H9 (cell line): ENCODE data around the gene IRS2. TPM values are rescaled to one million over a fixed set of nuclear protein-coding genes. Genes with fewer than 3 reads are reported as not detected.

ENCODE experiments used
- DNase-seq: peaks from one replicate; pipeline ENCODE4 v3.0.0-alpha.2; 2017
- H2AFZ ChIP-seq: one replicate; pipeline ENCODE4 v1.6.1; 2013; ENCODE audit warnings: mild to moderate bottlenecking, low read length, control low read depth, moderate library complexity
- H2AK5ac ChIP-seq: 2 replicates; pipeline ENCODE4 v1.6.1; 2013; ENCODE audit warnings: low read length, control low read depth, mixed read lengths; ENCODE audit not compliant: insufficient read length
- H2BK120ac ChIP-seq: one replicate; pipeline ENCODE4 v1.6.1; 2013; ENCODE audit warnings: low read depth, mild to moderate bottlenecking, low read length, control low read depth, inconsistent platforms; ENCODE audit not compliant: poor library complexity, severe bottlenecking
- H2BK12ac ChIP-seq: 2 replicates; pipeline ENCODE4 v1.6.1; 2013; ENCODE audit warnings: low read length, control low read depth, mixed read lengths, low read depth; ENCODE audit not compliant: insufficient read length
- H2BK15ac ChIP-seq: 2 replicates; pipeline ENCODE4 v1.6.1; 2013; ENCODE audit warnings: low read depth, low read length, control low read depth
- H2BK20ac ChIP-seq: one replicate; pipeline ENCODE4 v1.6.1; 2013; ENCODE audit warnings: low read depth, mild to moderate bottlenecking, low read length, control low read depth, inconsistent platforms; ENCODE audit not compliant: poor library complexity, severe bottlenecking
- H2BK5ac ChIP-seq: 2 replicates; pipeline ENCODE4 v1.6.1; 2013; ENCODE audit warnings: low read length, control low read depth, mixed read lengths; ENCODE audit not compliant: insufficient read length
- H3K14ac ChIP-seq: 2 replicates; pipeline ENCODE4 v1.6.1; 2013; ENCODE audit warnings: low read length, control low read depth; ENCODE audit not compliant: insufficient read depth
- H3K18ac ChIP-seq: 2 replicates; pipeline ENCODE4 v1.6.1; 2013; ENCODE audit warnings: low read depth, mild to moderate bottlenecking, mixed read lengths, low read length, control low read depth; ENCODE audit not compliant: insufficient read length
- H3K23ac ChIP-seq: 2 replicates; pipeline ENCODE4 v1.6.1; 2013; ENCODE audit warnings: low read length, control low read depth, mixed read lengths, low read depth; ENCODE audit not compliant: insufficient read length
- H3K23me2 ChIP-seq: 2 replicates; pipeline ENCODE4 v1.6.1; 2013; ENCODE audit warnings: low read depth, mild to moderate bottlenecking, mixed read lengths, low read length, control low read depth; ENCODE audit not compliant: insufficient read length, poor library complexity, severe bottlenecking
- H3K27ac ChIP-seq: 2 replicates; pipeline ENCODE4 v1.5.1; 2013; ENCODE audit warnings: low read length, control low read depth, mixed read lengths, low read depth; ENCODE audit not compliant: insufficient read length
- H3K27me3 ChIP-seq: 2 replicates; pipeline ENCODE4 v1.6.1; 2013; ENCODE audit warnings: low read length, control low read depth, inconsistent platforms; ENCODE audit not compliant: insufficient read depth
- H3K4ac ChIP-seq: 2 replicates; pipeline ENCODE4 v1.6.1; 2013; ENCODE audit warnings: low read depth, mild to moderate bottlenecking, control low read depth, inconsistent platforms, low read length, moderate library complexity
- H3K4me1 ChIP-seq: 2 replicates; pipeline ENCODE4 v1.6.1; 2013; ENCODE audit warnings: low read length, control low read depth, inconsistent platforms; ENCODE audit not compliant: insufficient read depth
- H3K4me2 ChIP-seq: 2 replicates; pipeline ENCODE4 v1.6.1; 2013; ENCODE audit warnings: low read length, control low read depth, mixed read lengths; ENCODE audit not compliant: insufficient read length, insufficient read depth
- H3K56ac ChIP-seq: 2 replicates; pipeline ENCODE4 v1.6.1; 2013; ENCODE audit warnings: low read depth, mild to moderate bottlenecking, mixed read lengths, low read length, control low read depth; ENCODE audit not compliant: insufficient read length
- H3K79me1 ChIP-seq: 2 replicates; pipeline ENCODE4 v1.6.1; 2013; ENCODE audit warnings: low read depth, mild to moderate bottlenecking, moderate library complexity, low read length, control low read depth, inconsistent platforms; ENCODE audit not compliant: insufficient read depth, poor library complexity, severe bottlenecking
- H3K79me2 ChIP-seq: 2 replicates; pipeline ENCODE4 v1.6.1; 2013; ENCODE audit warnings: low read length, control low read depth, inconsistent platforms; ENCODE audit not compliant: insufficient read depth
- H3K9ac ChIP-seq: 2 replicates; pipeline ENCODE4 v1.6.1; 2013; ENCODE audit warnings: low read length, control low read depth, mixed read lengths; ENCODE audit not compliant: insufficient read length; ENCODE audit errors: extremely low read depth
- H3K9me3 ChIP-seq: one replicate; pipeline ENCODE4 v1.6.1; 2013; ENCODE audit warnings: low read depth, low read length, inconsistent platforms; ENCODE audit not compliant: control insufficient read depth
- H3T11ph ChIP-seq: one replicate; pipeline ENCODE4 v1.6.1; 2013; ENCODE audit warnings: mild to moderate bottlenecking, low read length, control low read depth, inconsistent platforms
- H4K20me1 ChIP-seq: one replicate; pipeline ENCODE4 v1.6.1; 2013; ENCODE audit not compliant: control insufficient read depth, insufficient read length, insufficient read depth
- H4K5ac ChIP-seq: 2 replicates; pipeline ENCODE4 v1.6.1; 2013; ENCODE audit warnings: low read depth, mild to moderate bottlenecking, mixed read lengths, low read length, control low read depth; ENCODE audit not compliant: insufficient read length
- H4K8ac ChIP-seq: replicated peaks from 2 replicates; pipeline ENCODE4 v1.6.1; 2013; ENCODE audit warnings: low read length, control low read depth, mixed read lengths, low read depth; ENCODE audit not compliant: insufficient read length
- H4K91ac ChIP-seq: 2 replicates; pipeline ENCODE4 v1.6.1; 2013; ENCODE audit warnings: low read depth, mild to moderate bottlenecking, moderate library complexity, mixed read lengths, low read length, control low read depth; ENCODE audit not compliant: insufficient read length
- H3K27ac Mint-ChIP-seq, 3 experiments: 2 replicates in 2 of 3; 3 replicates in 1 of 3; pipeline ENCODE4 v1.8.0; 2020 to 2021; ENCODE audit warnings: mixed read lengths in 3 of 3, mild to moderate bottlenecking in 1 of 3, moderate library complexity in 1 of 3
- H3K27me3 Mint-ChIP-seq: 2 replicates; pipeline ENCODE4 v1.8.0; 2021; ENCODE audit warnings: low read depth, mild to moderate bottlenecking, moderate library complexity, mixed read lengths
- H3K36me3 Mint-ChIP-seq, 3 experiments: 2 replicates in 2 of 3; 3 replicates in 1 of 3; pipeline ENCODE4 v1.8.0; 2020 to 2021; ENCODE audit warnings: low read depth in 3 of 3, mixed read lengths in 3 of 3; ENCODE audit not compliant: insufficient read depth in 1 of 3
- H3K4me1 Mint-ChIP-seq, 2 experiments: 2 replicates each; pipeline ENCODE4 v1.8.0; 2020; ENCODE audit warnings: mixed read lengths in 2 of 2
- H3K4me3 Mint-ChIP-seq, 2 experiments: 2 replicates in 1 of 2; 3 replicates in 1 of 2; pipeline ENCODE4 v1.8.0; 2020 to 2021; ENCODE audit warnings: mild to moderate bottlenecking in 2 of 2, mixed read lengths in 2 of 2, moderate library complexity in 1 of 2
- H3K9me3 Mint-ChIP-seq, 2 experiments: 2 replicates in 1 of 2; 3 replicates in 1 of 2; pipeline ENCODE4 v1.8.0; 2020; ENCODE audit warnings: mild to moderate bottlenecking in 2 of 2, mixed read lengths in 2 of 2, moderate library complexity in 1 of 2
- WGBS: extraction: QIAGEN DNeasy Blood & Tissue Kit; methylation state at CpG from one replicate; pipeline ENCODE4 v1.1.7; 2013; ENCODE audit warnings: missing lambda C conversion rate, low lambda C conversion rate, mixed read lengths; ENCODE audit not compliant: insufficient read length; ENCODE audit errors: extremely low coverage; 5-methylcytosine and 5-hydroxymethylcytosine counted together
- total RNA-seq: library from RNA; stranded (reverse); gene quantifications from 2 replicates; pipeline ENCODE4 v1.2.1, GENCODE V29; 2021
- TF ChIP-seq, protein P1 (sequence below): fragments of 200-600 bp; sonication (generic); conservative IDR thresholded peaks from 3 replicates; pipeline ENCODE4 v1.8.0; 2021; ENCODE audit warnings: antibody characterized with exemption, mild to moderate bottlenecking

The IRS2 gene
- total RNA-seq, 1 experiment from 2014 or later, result 10.1 TPM

DNA sequence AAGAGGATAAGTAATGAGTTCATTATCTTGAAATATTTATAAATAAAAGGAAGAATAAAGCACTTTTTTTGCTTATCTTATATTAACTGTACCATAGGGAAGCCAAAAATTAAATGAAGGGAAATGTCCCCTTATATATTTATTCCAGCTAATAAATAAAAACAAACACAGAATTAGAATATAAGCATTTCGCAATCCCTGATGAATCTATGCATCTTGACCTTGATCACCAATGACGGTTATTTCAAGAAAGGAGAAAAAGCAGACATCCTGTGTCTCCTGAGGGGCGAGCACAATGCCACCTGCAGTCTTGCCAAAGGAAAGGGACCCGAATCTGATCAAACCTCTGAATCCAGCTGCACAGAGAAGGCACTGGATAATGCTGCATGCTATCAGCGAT lies 29.3 kb upstream of the IRS2 start:
- Histone ChIP-seq H3K27me3 (no peaks in the 10 kb centered on the region), H3K18ac (no peak overlapping the region), H4K20me1 (no peaks in the 10 kb centered on the region), H4K91ac (no peak overlapping the region), H4K8ac (no peak overlapping the region), H3K4me2 (no peak overlapping the region), H3K4ac (no peak overlapping the region), H3K23ac (no peak overlapping the region), H2AFZ (no peak overlapping the region), H3K23me2 (no peaks in the 10 kb centered on the region), H2BK12ac (no peak overlapping the region), H2BK20ac (no peak overlapping the region), H3K9me3 (no peaks in the 10 kb centered on the region), H2AK5ac (no peak overlapping the region), H3K14ac (no peak overlapping the region), H3K79me2 (no peaks in the 10 kb centered on the region), H3T11ph (no peak overlapping the region), H3K56ac (no peak overlapping the region), H3K79me1 (no peaks in the 10 kb centered on the region), H3K4me1 (peaks cover 7% of the 10 kb centered on the region; the same call in 1 of the 2 replicates), H2BK15ac (no peak overlapping the region), H3K27ac (no peak overlapping the region), H2BK120ac (no peak overlapping the region), H3K9ac (no peak overlapping the region), H2BK5ac (no peak overlapping the region), H4K5ac (no peak overlapping the region)
- 0 out of 7 replicates have a peak overlapping the region, but pooled peaks of 1 of the 3 experiments have one; percentile 64 for H3K27ac Mint-ChIP-seq
- H3K9me3 Mint-ChIP-seq, result no peaks in the 10 kb centered on the region
- peaks cover 2% of the 10 kb centered on the region for H3K27me3 Mint-ChIP-seq
- no CpG with 5 or more reads among the region's 5 CpGs for WGBS
- no peak overlapping the region for H3K4me3 Mint-ChIP-seq
- peaks cover 24 to 30% of the 10 kb centered on the region in 2 experiments for H3K4me1 Mint-ChIP-seq
- peaks cover 0 to 1% (median 0%) of the 10 kb centered on the region in 3 experiments; a peak in 1 of 7 replicates for H3K36me3 Mint-ChIP-seq
- TF ChIP-seq, protein P1, sequence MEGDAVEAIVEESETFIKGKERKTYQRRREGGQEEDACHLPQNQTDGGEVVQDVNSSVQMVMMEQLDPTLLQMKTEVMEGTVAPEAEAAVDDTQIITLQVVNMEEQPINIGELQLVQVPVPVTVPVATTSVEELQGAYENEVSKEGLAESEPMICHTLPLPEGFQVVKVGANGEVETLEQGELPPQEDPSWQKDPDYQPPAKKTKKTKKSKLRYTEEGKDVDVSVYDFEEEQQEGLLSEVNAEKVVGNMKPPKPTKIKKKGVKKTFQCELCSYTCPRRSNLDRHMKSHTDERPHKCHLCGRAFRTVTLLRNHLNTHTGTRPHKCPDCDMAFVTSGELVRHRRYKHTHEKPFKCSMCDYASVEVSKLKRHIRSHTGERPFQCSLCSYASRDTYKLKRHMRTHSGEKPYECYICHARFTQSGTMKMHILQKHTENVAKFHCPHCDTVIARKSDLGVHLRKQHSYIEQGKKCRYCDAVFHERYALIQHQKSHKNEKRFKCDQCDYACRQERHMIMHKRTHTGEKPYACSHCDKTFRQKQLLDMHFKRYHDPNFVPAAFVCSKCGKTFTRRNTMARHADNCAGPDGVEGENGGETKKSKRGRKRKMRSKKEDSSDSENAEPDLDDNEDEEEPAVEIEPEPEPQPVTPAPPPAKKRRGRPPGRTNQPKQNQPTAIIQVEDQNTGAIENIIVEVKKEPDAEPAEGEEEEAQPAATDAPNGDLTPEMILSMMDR, result no peak
- DNase-seq, result no peak
